Brain microvascular endothelial cell (primary cell): ENCODE data around the gene PCSK9.

ENCODE experiments used
- DNase-seq: peaks from one replicate; pipeline ENCODE4 v3.0.0-alpha.2; 2020
- H3K27ac ChIP-seq: fragments of 250-450 bp; sonication (Bioruptor Pico); 2 replicates; pipeline ENCODE4 v1.5.1; 2020; ENCODE audit warnings: mild to moderate bottlenecking, moderate library complexity
- H3K27me3 ChIP-seq: fragments of 250-450 bp; sonication (Bioruptor Pico); replicated peaks from 2 replicates; pipeline ENCODE4 v1.5.1; 2020; ENCODE audit warnings: mild to moderate bottlenecking
- H3K36me3 ChIP-seq: fragments of 250-450 bp; sonication (Bioruptor Pico); replicated peaks from 2 replicates; pipeline ENCODE4 v1.5.1; 2020; ENCODE audit warnings: mild to moderate bottlenecking
- H3K4me3 ChIP-seq: 2 replicates; pipeline ENCODE4 v1.5.1; 2011; ENCODE audit warnings: low read depth, mild to moderate bottlenecking, control low read depth, low read length, moderate library complexity
- CTCF ChIP-seq: IDR thresholded peaks from 2 replicates; pipeline ENCODE4 v1.5.1; 2011; ENCODE audit warnings: low read depth, mild to moderate bottlenecking, moderate library complexity, low read length, control low read depth, inconsistent platforms; ENCODE audit errors: missing control alignments
- in situ Hi-C: cut with HindIII; loops from 2 replicates; pipeline ENCODE4 v1.10.0; 2017; ENCODE audit warnings: low sequenced_read_pairs, low pct_ligation_motif_present

The PCSK9 gene

GRCh38 chr1:55047611-55048010 is 8.3 kb downstream of the PCSK9 start:
- Histone ChIP-seq H3K36me3 (no peaks in the 10 kb centered on the region), H3K4me3 (no peak overlapping the region), H3K27me3 (no peaks in the 10 kb centered on the region), H3K27ac (no peak overlapping the region)
- in situ Hi-C loops, result no loop called here
- DNase-seq, result no peak
- no peak for TF ChIP-seq CTCF

DNA sequence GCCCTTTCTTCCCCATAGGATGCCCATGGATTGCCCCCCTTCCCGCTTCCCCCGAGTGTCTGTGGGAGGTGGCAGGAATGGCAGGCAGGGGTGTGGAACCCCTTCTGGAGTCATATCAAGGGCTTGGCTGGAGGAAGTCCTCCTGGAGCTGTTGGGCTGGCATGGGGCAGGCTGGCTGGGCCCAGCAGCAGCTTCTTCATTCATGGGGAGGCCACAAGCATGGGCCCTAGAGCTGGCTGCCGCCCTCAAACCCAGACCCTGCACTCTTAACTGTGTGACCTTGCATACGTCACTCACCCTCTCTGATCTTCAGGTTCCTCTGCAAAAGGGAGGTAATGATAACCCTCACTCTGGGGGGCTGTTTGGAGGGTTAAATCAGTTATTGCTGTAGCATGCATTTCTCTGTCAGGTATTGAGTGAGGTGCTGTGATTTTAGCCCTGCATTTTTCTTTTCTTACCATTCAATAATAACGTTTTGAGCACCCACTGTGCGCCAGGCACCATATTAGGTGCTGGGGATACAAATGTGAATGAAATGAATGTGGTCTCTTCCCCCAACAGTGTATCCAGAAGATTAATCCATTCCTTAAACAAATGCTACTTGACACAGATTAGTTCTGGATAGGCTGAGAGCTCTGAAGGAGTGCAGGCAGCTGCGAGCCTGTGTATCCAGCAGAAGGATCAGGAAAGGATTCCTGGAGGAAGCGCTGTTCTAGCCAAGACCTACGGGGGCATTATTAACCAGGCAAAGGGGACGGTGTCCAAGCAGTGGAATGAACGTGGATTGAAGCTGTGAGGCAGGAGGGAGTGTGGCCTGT is 9.3 kb downstream of the PCSK9 start:
- Histone ChIP-seq H3K4me3 (no peak overlapping the region), H3K36me3 (no peaks in the 10 kb centered on the region), H3K27ac (no peak overlapping the region), H3K27me3 (no peaks in the 10 kb centered on the region)
- no peak for TF ChIP-seq CTCF
- in situ Hi-C loops, result no loop called here
- no peak for DNase-seq

DNA sequence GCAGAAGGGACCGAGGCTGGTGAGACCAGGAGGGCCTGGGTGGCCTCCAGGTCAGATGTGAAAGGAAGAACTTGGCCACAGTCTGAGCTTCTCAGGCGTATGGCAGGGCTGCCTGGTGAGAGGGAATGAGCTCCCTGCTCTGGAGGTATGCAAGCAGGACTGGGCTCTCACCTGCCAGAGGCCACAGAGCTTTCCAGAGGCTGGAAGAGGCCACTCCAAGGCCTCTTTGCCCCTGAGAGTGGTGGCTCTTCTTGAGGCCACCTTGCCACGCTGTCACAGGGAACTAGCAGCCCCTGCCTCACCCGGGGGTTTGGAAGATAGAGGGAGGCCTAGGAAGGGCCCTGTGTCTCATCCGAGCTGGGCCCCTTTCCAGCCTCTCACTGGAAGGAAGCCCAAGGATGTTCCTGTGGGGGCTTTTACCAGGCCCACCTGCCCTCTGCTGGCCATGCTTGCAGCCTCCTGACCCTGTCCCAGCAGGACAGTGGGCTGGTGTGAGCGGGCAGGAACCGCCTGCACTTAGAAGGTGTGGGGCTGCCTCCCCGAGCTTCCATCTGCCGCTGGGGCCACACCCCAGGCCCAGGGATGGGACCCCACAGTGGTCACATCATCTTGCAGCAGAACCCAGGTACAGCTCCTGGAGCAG is 10.0 kb downstream of the PCSK9 start:
- TF ChIP-seq CTCF, result no peak
- no peak for DNase-seq
- no peak overlapping the region for H3K4me3 ChIP-seq
- no peaks in the 10 kb centered on the region for H3K27me3 ChIP-seq
- H3K36me3 ChIP-seq, result no peaks in the 10 kb centered on the region
- in situ Hi-C loops, result no loop called here
- H3K27ac ChIP-seq, result no peak overlapping the region

- Histone ChIP-seq H3K36me3 (no peaks in the 10 kb centered on the region), H3K4me3 (no peak overlapping the region), H3K27me3 (no peaks in the 10 kb centered on the region), H3K27ac (no peak overlapping the region)
- peak; percentile 57 for DNase-seq
- no peak for TF ChIP-seq CTCF
- in situ Hi-C loops, result no loop called here
Observed at GRCh38 chr1:55049914-55050278, 10.5 kb downstream of the PCSK9 start.

DNA sequence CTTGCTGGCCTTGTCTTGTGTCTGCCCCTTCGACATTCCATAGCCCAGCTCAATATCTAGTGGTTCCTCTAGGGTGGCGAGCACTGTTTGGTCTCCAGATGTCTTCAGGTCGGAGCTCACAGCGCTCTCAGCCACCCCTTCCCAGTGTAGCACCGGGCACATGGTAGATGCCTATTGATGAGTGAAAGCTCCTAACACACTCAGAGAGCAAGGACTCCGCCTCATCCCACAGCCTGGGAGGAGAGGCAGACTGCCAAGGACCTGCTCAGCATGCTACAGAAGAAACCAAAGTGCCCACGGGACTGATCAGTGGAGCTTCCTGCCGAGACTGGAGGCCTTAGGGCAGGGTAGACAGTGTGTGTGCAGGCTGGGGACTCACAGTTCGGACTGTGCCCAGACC is 10.9 kb downstream of the PCSK9 start:
- peak; percentile 52 for DNase-seq
- Histone ChIP-seq H3K27me3 (no peaks in the 10 kb centered on the region), H3K36me3 (no peaks in the 10 kb centered on the region), H3K4me3 (no peak overlapping the region), H3K27ac (no peak overlapping the region)
- in situ Hi-C loops, result no loop called here
- no peak for TF ChIP-seq CTCF
